Right cardiac atrium (tissue), 5 donors: ENCODE data around the gene NDUFS8. TPM values are rescaled to one million over a fixed set of nuclear protein-coding genes. Genes with fewer than 3 reads are reported as not detected.

Experiments
- ATAC-seq, 2 donors: fragments of 200-7000 bp; cut with Tn5 transposase; one replicate each; pipeline versions ENCODE4 v1.8.0 to v1.9.1; 2020; ENCODE audit warnings: moderate library complexity in 2 of 2, mild to moderate bottlenecking in 1 of 2
- DNase-seq, 3 donors: peaks; one replicate each; pipeline ENCODE4 v3.0.0-alpha.2; 2020
- H3K27ac ChIP-seq: one replicate; pipeline ENCODE4 v1.5.1; 2013; ENCODE audit warnings: mild to moderate bottlenecking, low read length, control low read depth, moderate library complexity
- H3K27me3 ChIP-seq: one replicate; pipeline ENCODE4 v1.6.1; 2013; ENCODE audit not compliant: control insufficient read depth, insufficient read depth
- H3K4me1 ChIP-seq: one replicate; pipeline ENCODE4 v1.6.1; 2013; ENCODE audit warnings: low read length; ENCODE audit not compliant: control insufficient read depth, insufficient read depth
- H3K4me3 ChIP-seq: one replicate; pipeline ENCODE4 v1.5.1; 2013; ENCODE audit warnings: low read length, control low read depth
- H3K9me3 ChIP-seq: one replicate; pipeline ENCODE4 v1.6.1; 2013; ENCODE audit warnings: low read length; ENCODE audit not compliant: control insufficient read depth
- WGBS: extraction: QIAGEN DNeasy Blood & Tissue Kit; methylation state at CpG from one replicate; pipeline ENCODE4 v1.1.7; 2013; 5-methylcytosine and 5-hydroxymethylcytosine counted together
- intact Hi-C, 4 donors: fragments of 100-400 bp; cut with DNase I; formaldehyde crosslinking; loops; one replicate each; pipeline versions ENCODE4 v1.11.0 to v1.14.0; 2022 to 2023
- polyA plus RNA-seq: library from polyadenylated mRNA; stranded (reverse); fragments of 200-250 nt; gene quantifications from one replicate; pipeline ENCODE4 v1.2.3, GENCODE V29; 2013
- total RNA-seq, 4 donors: library from RNA; stranded (reverse); fragmentation: NEBNext Ultra II Directional; extraction: Animal tissue kit (Norgen Biotek cat#: 25700); gene quantifications; one replicate each; pipeline ENCODE4 v1.2.1, GENCODE V29; 2021
- donor health status: healthy with polysubstance abuse.
- donor health status: DM: no; HTN: yes; CAD: no.
- donor health status: DM: no; HTN: no; CAD: no.
- donor health status: DM: no; HTN: yes; CAD: no; lungs with severe emphysema.
- donor health status: DM: yes; HTN: yes; CAD: no.

NDUFS8 gene
- total and polyA plus RNA-seq, 5 donors, result 334 to 642 (median 433) TPM

DNA sequence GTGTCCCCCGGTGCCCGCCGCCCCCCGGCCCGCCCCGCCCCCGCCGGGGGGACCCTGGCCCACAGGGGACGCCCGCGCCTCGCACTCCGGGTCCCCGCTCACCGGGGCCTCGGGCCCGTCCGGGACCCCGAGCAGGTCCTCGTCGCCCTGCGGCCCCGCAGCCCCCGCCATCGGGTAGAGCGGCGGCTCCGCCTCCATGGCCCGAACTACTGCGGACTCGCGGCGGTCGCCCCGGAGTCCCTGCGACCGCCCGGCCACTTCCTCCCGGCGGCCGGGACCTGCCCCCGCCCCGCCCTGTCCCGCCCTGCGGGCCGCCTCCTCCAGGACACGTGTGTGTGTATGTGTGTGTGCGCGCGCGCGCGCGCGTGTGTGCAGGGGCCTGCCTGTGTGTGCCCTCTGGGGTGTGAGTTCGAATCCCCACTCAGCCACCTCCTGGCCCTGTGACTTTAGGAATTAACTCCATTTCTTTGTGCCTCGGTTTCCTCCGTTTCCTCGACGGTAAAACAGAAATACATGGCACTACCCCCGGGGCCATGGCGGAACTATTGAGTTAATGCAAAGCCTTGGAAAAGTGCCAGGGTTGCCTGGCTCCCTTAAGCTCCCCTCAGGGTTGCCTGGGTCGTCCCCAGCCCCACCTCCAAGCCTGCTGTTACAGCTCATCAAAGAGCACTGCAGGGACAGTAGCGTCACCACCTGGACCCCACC is 26.5 kb upstream of the NDUFS8 start, which contains the start of gene UNC93B1:
TSS of gene UNC93B1 (minus strand) at position 252 of the 705 bp plus-strand sequence. CDS start at position 198, 54 bp downstream.
- ATAC-seq, result peak; percentile 92
- 4% methylated on average over 64 of the region's 64 CpGs for WGBS
- H3K9me3 ChIP-seq, result no peaks in the 10 kb centered on the region
- peak; percentile 94 to 98 (median 98) for DNase-seq
- H3K27me3 ChIP-seq, result no peaks in the 10 kb centered on the region
- H3K4me3 ChIP-seq, result peak within 1 kb of the TSS; percentile 94
- H3K27ac ChIP-seq, result no peak within 1 kb of the TSS
- no peaks in the 10 kb centered on the region for H3K4me1 ChIP-seq
- intact Hi-C loops, result no loop called here

DNA sequence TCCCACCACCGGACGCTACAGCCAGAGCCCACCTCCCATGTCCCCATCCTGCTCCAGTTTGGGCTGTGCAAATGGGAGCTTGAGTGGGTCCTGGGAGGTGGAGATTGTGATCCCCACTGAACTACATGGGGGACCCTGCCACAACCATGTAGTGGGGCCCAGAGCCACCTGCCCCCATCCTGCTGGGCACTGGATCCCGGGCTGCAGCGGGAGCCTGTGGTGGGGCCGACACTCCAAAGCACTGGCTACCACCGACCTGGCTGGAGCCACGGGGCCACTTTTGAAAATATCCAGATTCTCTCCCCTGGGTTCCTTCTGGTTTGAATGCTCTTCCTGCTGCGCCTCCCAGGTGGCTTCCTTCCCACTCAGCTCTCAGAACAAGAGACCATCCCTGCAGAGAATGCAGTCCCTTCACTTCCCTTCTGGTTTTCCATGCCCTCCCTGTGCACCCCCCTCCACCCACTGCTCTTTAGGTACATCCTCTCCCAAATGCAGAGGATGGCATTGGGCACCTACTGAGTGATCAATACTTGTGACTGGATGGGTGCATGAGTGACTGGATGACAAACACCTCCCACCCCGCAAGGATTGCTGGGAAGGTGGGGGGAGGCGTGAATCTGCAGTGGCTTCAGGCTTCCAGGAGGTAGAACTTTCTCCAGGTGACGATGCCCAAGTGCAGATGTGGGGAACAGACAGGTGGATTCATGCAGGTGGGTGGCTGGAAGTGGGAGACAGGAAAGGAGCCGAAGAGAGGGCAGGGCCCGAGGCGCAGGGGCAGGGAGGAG is 25.7 kb upstream of the NDUFS8 start:
- DNase-seq (peak in 1 of 3 donors; percentile 23), ATAC-seq (no peak)
- Histone ChIP-seq H3K27ac (no peak overlapping the region), H3K9me3 (no peaks in the 10 kb centered on the region), H3K4me1 (no peaks in the 10 kb centered on the region), H3K4me3 (peak overlapping the region; percentile 94), H3K27me3 (no peaks in the 10 kb centered on the region)
- WGBS, result 76% methylated on average over 14 of the region's 14 CpGs
- intact Hi-C loops, result no loop called here

DNA sequence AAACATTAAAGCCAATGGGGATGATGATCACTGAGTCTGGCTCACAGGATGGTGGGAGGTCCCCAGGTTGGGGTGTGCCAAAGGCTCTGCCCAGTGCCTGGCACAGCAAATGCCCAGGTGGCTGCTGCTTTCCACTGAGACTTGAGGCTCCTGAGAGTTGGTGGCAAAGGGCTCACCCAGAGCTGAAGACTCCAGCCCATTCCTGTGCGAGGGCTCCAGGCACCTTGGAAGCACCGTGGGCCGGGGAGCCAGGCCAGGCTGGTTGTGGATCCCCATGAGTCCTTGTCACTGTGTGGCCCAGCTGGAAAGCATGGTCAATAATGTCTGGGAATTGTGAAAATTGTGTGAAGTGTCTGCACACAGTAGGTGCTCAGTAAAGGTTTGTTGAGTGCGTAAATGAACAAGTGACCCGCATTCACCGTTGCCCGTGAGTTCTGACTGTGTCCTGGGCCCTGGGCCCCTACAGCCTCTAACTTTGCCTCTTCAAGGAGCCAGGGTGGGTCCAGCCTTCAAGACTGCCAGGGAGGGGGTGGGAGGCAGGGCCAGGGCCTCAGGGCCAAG is 23.8 kb upstream of the NDUFS8 start:
- ATAC-seq (no peak), DNase-seq (peak in 1 of 3 donors; percentile 39)
- H3K9me3 ChIP-seq, result no peaks in the 10 kb centered on the region
- intact Hi-C loops, result no loop called here
- 95% methylated on average over 7 of the region's 7 CpGs for WGBS
- H3K27me3 ChIP-seq, result no peaks in the 10 kb centered on the region
- no peak overlapping the region for H3K27ac ChIP-seq
- no peak overlapping the region for H3K4me3 ChIP-seq
- no peaks in the 10 kb centered on the region for H3K4me1 ChIP-seq

DNA sequence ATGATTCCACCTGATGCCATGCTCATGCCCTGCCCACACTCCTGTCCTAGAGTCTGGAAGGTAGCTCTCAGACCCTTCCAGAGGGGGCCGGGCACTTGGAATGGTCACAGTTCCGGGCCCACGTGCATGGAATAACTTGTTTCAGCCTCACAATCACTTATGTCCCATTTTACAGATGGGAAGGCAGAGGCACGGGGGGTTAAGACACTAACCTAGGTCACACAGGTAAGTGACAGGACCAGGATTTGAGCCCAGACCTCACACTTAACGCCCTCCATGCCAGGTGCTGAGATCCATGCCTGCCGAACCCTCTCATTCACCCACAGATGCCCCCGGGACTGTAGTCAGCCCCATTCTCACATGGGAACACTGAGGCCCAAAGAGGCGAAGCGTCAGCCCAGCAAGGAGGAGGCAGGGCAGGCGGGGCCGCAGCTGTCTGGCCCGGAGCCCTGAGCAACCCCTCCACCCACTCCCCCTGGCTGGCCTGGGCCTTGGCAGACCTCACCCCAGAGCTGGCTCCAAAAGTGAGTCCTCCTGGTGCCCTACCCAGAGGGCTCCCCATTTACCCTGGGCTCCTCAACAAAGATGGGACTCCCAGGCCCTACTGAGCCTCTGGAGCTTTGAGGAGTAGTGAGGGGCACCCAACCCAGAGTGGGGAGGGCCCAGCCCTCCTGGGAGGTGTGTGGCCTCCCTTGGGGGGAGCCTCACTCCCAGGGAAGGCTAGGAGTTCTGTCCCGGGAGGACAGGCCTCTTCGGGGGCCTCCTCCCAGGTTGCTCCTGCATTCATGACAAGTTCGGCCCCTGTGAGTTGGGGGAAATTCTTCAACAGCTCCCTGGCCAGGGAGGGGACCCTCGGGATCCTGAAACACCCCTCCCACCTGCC is 22.7 kb upstream of the NDUFS8 start:
- peak in 2 of 3 donors; percentile 14 to 30 for DNase-seq
- intact Hi-C loops, result no loop called here
- no peak for ATAC-seq
- no peak overlapping the region for H3K4me3 ChIP-seq
- H3K27ac ChIP-seq, result no peak overlapping the region
- no peaks in the 10 kb centered on the region for H3K9me3 ChIP-seq
- no peaks in the 10 kb centered on the region for H3K27me3 ChIP-seq
- WGBS, result 90% methylated on average over 16 of the region's 16 CpGs
- no peaks in the 10 kb centered on the region for H3K4me1 ChIP-seq

DNA sequence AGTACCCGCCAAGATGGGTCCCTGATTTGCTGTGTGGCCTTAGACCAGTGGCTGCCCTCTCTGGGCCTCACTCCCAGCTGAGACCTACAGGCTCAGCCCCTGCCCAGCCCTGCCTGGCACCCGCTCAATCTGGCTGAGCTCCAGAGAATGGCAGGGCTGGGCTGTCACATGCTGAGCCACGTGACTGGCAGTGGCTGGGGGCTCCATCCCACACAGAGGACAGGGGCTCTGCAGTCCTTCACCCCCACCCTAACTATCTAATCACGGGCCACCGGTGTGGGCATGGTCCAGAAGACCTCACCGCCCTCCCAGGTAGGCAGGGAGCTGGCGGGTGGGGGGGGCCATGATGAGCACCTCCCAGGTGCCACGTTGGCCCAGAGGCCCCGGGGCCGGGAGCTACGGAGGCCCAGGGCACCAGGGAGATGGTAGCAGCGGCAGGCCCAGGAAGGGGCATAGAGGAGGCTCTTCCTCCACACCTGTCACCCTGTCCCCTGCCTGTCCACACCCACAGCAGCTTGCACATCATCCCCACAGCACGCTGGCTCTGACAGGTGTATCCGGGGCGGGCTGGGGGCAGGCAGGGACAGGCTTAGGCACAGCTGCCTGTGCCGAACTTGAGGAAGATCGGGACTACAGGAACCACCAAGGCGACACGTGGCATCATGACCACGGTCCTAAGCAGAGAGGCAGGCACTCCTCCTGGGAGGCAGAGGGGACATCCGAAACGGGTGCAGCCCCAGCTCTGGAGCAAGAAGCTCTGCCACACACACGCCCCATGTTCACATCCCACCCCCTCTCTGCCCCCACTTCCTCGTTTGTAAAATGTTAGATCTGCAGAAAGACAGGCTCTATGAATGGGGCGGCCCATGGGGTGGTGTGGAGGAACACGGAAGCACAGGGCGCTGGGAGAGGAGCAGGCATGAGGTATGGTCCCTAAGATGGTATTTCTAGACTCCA is 21.8 kb upstream of the NDUFS8 start:
- 76% methylated on average over 27 of the region's 27 CpGs for WGBS
- no peaks in the 10 kb centered on the region for H3K27me3 ChIP-seq
- DNase-seq (peak; percentile 47 to 76 (median 74)), ATAC-seq (no peak)
- intact Hi-C loops, result no loop called here
- no peaks in the 10 kb centered on the region for H3K9me3 ChIP-seq
- H3K4me3 ChIP-seq, result no peak overlapping the region
- H3K4me1 ChIP-seq, result no peaks in the 10 kb centered on the region
- no peak overlapping the region for H3K27ac ChIP-seq

DNA sequence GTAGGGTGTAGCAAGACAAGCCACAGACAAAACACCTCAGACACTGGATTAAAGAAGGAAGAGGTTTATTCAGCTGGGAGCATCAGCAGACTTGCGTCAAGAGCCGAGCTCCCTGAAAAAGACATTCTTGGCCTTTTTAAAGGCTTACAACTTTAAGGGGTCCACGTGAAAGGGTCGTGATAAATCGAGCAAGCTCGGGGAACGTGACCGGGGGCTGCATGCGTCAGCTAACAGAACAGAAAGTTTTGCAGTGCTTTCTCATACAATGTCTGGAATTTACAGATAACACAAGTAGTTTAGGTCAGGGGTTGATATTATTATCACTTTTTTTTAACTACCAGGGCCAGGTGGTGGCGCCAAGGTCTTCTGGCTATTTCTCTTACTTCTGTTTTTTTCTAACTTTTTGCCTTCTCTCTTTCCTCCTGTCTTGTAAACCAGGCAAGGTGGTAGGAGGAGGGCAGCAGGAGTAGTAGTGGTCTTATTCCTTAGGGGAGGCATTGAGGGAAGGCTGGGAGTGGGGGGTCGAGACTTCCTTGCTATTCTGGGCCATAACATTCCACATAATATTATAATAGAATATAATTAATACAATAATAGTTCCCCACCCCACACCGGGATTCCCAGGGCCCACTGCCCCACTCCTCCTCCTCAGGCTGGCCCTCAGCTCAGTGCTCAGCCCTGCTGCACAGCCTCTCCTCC is 20.9 kb upstream of the NDUFS8 start:
- H3K9me3 ChIP-seq, result no peaks in the 10 kb centered on the region
- H3K4me3 ChIP-seq, result no peak overlapping the region
- DNase-seq (peak; percentile 20 to 59 (median 58)), ATAC-seq (no peak)
- H3K27ac ChIP-seq, result no peak overlapping the region
- intact Hi-C loops, result no loop called here
- H3K27me3 ChIP-seq, result no peaks in the 10 kb centered on the region
- 44% methylated on average over 12 of the region's 12 CpGs for WGBS
- H3K4me1 ChIP-seq, result no peaks in the 10 kb centered on the region

DNA sequence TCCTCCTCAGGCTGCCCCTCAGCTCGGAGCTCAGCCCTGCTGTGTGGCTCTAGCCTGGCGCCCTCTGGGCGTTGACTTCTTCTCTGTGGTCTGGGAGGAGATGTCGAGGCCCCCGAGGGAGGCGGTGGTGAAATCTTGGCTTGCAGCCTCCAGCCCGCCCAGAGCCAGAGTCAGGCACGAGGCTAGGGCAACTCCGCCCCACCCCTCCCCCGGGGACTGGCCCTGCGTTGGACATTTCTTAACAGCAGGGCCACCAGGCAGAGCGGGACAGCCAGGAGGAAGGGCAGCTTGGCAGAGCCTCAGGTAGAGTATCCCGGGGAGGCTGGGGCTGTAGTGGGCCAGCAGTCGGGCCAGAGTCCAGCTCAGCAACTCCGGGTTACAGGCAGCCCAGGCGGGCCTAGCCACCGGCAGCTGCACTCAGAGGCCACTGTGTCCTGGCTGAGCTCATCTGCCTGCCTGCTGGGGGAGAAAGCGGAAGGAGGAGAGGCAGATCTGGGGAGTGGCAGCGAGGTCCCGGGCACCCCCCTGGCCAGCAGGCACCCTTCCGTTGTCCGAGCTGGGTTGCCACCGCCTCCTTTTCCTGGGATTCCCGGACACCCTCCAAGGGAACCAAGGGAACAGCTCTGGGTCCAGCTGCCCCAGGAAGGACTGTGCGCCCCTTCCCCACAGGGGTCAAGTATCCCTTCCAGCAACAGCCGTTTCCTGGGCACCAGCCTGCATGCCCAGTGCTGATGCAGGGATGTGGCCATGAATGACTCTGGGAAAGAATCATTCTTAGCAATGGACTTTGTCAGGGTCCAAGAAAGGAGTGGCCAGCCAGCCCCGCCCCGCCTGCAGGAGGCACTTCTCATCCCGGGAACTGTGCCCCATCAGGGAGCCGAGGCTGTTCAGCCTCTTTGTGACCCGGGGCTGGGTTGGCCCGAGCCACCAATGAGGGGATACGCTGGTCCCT is 20.1 kb upstream of the NDUFS8 start, which contains the start of gene ALDH3B1:
TSS of gene ALDH3B1 (plus strand) at position 238 of the 952 bp plus-strand sequence. CDS start 4,971 bp downstream, outside the sequence.
- Histone ChIP-seq H3K9me3 (no peaks in the 10 kb centered on the region), H3K4me3 (peak within 1 kb of the TSS; percentile 6), H3K27ac (peak within 1 kb of the TSS; percentile 68), H3K27me3 (no peaks in the 10 kb centered on the region), H3K4me1 (no peaks in the 10 kb centered on the region)
- peak; percentile 96 to 97 (median 97) for DNase-seq
- intact Hi-C loops, result no loop called here
- WGBS, result 19% methylated on average over 33 of the region's 33 CpGs
- ATAC-seq, result peak; percentile 88 to 90

DNA sequence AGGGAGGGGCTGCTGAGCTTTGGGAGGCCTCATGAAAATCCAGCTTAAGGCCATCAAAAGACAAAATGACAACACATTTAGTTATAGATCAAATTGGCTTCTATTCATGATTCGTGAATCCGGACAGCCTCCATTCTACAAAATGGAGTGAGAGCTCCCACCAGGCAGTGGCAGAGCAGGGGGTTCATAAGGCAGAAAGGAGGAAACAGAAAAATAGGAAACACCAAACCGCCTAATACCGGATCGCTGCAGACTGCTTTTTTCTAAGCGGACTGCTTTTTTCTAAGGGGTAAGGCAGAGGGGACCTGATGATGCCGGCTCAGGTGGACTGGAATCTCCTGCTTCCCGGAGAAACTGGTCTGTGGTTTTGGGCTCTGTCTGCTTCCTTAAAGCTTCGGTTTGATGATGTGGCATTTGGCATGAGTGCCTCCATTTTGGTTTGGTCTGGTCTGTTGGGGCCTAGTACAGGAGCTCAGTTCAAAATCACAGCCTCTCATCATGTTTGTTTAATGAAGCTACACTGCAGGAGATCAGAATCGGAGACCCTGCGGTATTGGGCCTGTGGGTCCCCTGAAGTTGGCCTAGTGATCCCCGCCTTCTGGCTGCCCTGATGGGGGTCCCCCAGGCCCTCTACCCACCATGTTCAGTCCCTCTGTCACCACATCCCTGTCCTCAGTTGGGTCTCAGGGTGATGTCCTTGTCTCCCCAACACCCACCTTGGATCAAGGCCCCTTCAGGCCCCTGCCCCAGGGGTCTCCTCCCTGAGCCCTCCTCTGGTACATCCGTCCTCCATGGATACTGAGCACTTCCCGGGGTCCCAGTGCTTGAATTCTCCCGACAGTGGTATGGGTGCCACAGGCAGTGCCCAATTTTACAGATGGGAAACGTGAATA is 19.2 kb upstream of the NDUFS8 start:
- Histone ChIP-seq H3K27ac (no peak overlapping the region), H3K9me3 (no peaks in the 10 kb centered on the region), H3K4me1 (no peaks in the 10 kb centered on the region), H3K27me3 (no peaks in the 10 kb centered on the region), H3K4me3 (no peak overlapping the region)
- DNase-seq, result peak; percentile 11 to 21 (median 20)
- WGBS, result 82% methylated on average over 16 of the region's 16 CpGs
- no peak for ATAC-seq
- intact Hi-C loops, result no loop called here
